A673 (cell line): ENCODE measurements around the gene DDX59.

Source experiments
- EZH2 ChIP-seq: fragments of 200-600 bp; sonication (generic); IDR thresholded peaks from 2 replicates; pipeline ENCODE4 v1.6.1; 2017; ENCODE audit warnings: borderline replicate concordance, low read depth, mild to moderate bottlenecking, mixed read lengths, antibody characterized with exemption, low read length; ENCODE audit not compliant: poor library complexity, severe bottlenecking
- TF ChIP-seq, protein P1 (sequence below): fragments of 300-800, 200-600 bp; sonication (generic); conservative IDR thresholded peaks from 2 replicates; pipeline ENCODE4 v1.5.1; 2017; ENCODE audit warnings: low read depth, mild to moderate bottlenecking, antibody characterized with exemption, low read length, moderate library complexity, mixed read lengths

DNA sequence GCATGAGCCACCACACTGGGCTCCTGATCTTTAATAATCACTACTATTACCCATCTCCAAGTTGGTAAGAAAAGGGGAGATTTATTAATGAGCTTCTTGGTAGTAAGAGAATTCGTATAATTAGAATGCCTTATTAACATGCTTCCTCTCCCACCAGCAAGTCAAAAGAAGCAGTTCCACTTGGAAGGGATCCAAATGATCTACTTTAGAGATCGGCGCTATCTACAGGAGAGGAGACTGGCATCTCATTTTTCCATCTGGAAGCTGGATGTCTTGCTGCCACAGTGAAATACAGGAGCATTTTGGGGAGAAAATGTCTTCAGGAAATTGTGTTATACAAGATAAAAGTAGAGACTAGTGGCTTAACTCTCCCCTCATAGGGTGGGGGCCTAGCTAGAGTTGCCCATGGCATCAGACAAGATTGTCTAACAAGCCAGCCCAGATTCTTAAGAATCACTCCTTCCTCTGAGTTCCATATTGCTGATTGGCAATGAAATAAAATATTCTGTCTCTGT, 35.3 kb upstream of the DDX59 start:
- TF ChIP-seq, protein P1, sequence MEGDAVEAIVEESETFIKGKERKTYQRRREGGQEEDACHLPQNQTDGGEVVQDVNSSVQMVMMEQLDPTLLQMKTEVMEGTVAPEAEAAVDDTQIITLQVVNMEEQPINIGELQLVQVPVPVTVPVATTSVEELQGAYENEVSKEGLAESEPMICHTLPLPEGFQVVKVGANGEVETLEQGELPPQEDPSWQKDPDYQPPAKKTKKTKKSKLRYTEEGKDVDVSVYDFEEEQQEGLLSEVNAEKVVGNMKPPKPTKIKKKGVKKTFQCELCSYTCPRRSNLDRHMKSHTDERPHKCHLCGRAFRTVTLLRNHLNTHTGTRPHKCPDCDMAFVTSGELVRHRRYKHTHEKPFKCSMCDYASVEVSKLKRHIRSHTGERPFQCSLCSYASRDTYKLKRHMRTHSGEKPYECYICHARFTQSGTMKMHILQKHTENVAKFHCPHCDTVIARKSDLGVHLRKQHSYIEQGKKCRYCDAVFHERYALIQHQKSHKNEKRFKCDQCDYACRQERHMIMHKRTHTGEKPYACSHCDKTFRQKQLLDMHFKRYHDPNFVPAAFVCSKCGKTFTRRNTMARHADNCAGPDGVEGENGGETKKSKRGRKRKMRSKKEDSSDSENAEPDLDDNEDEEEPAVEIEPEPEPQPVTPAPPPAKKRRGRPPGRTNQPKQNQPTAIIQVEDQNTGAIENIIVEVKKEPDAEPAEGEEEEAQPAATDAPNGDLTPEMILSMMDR: no peak
- TF ChIP-seq EZH2: no peak
